ENCODE measurements around the gene CELF1.
A peak's percentile ranks its signal among the peaks of the same experiment; 100 is the strongest.

Gene CELF1

DNA sequence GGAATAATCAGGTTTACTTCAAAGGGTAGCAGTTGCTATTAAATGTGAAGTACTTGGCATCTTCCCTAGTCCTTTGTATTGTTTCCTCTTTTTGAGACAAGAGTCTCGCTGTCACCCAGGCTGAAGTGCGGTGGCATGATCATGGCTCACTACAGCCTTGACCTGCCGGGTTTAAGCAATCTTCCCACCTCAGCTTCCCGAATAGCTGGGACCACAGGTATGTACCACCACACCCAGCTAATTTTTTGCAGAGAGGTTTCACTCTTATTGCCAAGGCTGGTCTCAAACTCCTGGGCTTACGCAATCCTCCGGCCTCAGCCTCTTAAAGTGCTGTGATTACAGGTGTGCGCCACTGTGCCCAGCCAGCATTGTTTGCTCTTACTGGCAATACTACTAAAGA, 67.8 kb downstream of the CELF1 start:
- DNase-seq (ENCODE audit: low read depth in 2 of 2) = no peak

DNA sequence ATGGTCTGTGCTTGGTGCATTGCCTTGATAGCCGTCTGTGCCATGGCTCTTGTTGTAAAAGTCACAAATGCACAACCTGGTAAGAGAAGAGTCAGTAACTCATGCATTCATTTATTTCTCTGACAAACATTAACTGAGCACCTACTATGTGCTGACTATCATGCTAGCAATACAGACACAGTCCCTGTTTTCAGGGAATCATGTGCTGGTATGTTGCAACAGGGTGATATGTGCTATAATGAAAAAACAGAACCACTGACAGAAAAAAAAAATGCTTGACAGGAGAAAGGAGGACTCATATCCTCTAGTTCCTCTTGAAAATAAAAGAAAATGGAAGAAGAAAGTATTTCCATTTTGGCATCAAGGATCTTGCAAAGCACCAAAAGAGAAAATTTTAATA, 69.5 kb downstream of the CELF1 start:
- no peak for DNase-seq (ENCODE audit: low read depth in 2 of 2)

DNA sequence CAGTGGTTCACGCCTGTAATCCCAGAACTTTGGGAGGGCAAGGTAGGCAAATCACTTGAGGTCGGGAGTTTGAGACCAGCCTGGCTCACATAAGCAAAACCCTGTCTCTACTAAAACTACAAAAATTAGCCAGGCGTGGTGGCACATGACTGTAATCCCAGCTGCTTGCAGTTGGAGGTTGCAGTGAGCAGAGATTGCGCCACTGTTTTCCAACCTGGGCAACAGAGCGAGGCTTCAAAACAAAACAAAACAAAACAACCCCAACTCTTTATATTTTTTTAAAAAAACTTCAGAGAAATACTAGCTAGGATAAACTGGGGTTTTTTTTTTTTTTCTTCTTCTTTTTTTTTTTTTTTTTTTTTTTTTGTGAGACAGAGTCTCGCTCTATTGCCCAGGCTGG, 72.2 kb downstream of the CELF1 start:
- DNase-seq (ENCODE audit: low read depth in 2 of 2) = no peak

DNA sequence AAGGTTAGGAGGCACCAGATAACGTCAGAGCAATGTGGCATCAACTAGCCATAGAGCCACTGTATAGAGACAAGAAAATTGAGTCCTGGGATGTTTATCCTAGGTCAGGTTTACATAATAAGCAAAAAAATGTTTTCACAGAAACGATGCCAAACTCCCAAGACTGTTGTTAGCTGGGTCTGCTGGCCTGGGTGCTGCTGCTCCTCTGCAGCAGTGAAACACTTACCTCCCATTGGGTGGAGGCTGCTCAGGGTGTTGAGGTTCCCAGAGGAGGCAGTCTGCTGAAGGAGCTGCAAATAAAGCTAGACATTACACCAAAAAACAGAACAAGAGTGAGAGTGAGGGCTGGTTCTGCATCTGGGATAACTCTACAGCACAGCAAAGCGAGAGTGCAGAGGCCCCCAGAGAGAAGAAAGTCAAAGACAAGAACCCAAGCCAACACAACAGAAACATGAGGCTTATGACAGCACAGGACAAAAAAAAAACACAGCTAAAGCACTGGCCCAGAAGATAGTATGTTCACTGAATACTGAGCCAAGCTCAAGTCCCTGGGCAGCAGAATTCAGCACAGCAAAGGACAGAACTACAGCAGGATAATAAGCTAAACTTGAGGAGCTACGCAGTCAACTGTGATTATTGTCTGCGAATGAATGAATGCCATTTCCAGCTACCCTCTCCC, 74.1 kb downstream of the CELF1 start:
- no peak for DNase-seq (ENCODE audit: low read depth in 2 of 2)

DNA sequence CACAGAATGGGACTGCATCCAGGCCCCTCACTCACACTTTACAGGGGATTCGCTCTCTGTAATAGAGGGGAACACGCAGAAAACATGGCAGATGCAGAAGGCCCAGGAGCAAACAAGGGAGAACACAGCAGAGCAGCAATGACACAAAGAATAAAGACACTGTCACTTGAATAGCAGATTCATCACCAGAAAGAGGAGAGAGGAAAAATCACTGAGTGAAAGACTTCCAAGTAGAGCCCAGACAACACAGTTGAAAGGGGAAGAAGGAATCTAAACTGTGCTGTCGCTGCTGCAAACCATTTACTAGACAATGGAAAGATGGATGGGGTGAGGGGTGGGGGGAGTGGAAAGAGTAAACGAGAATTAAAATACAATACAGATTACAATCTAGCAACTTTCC, 75.2 kb downstream of the CELF1 start:
- no peak for DNase-seq (ENCODE audit: low read depth in 2 of 2)

DNA sequence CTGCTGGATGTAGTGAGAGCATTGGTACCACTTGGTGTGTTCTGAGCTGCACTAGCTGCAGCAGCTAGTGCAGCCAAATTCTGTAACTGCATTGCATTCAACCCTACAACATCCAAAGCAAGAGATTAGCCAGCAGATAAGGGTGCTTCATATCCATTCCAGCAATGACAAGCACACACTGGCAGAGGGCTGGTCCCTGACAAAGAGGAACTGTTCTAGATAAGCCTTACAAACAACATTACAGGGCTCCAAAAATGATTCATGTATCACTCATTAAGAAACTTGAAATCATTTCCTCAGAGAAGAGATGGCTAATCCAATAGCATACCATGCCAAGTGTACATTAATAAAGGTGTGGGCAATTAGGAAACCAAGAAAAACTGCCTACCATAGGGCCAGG, 75.6 kb downstream of the CELF1 start:
- DNase-seq (ENCODE audit: low read depth in 2 of 2) = no peak

DNA sequence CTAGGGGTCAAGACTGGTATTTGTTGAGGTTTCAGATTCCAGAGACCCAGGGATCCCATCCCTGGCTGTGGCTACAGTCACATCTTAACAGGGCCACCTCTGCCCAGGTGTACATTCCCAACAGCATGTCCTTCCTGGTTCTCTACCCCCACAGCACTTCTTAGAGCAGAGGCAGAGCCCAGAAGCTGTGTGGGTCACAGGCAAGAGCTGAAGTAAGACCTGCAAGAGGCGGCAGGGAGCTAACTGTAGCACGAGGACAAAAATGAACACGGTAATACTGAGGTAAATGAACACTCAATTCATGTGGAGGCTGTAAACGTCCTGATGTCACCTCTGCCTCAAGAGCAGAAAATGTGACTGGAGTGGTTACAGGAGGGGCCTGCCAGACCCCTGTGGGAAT, 82.3 kb downstream of the CELF1 start:
- no peak for DNase-seq (ENCODE audit: low read depth in 2 of 2)

DNA sequence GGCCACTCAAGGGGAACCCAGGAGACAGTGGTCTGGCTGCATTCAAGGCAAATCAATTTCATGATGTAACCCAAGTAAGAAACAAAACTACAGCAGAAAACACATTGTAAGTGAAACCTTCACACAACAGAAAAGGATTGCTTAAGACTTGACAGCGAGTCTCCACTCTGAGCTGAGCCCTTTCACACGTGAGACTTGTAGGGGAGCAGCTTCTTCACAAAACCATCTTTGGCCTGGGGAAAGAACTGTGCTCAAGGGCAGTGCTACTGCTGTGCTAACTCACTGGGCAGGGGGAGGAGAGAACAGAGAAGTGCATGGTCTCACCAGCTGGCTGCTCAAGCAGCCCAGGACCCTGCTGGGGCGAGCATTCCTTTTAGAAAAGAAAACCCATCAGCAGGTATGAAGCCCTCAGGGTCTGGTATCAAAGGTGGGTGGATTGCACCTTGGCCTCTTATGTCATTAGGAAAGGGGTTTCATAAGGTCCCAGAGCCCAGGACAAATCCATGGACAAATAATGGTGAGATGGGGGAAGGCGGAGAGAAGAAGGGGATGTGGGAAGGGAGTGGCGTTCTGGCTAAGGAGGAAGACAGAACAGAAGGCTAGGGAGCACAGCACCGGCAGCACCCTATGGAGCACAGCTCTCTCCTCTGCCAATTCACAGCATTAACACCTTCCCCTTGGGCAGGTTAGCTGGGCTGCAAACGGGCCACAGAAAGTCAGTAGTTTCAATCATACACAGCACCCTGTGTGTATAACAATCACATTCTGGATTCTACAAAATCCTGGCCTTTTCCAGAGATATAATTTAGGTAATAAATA, 83.4 kb downstream of the CELF1 start:
- DNase-seq (ENCODE audit: low read depth in 2 of 2) = no peak

DNA sequence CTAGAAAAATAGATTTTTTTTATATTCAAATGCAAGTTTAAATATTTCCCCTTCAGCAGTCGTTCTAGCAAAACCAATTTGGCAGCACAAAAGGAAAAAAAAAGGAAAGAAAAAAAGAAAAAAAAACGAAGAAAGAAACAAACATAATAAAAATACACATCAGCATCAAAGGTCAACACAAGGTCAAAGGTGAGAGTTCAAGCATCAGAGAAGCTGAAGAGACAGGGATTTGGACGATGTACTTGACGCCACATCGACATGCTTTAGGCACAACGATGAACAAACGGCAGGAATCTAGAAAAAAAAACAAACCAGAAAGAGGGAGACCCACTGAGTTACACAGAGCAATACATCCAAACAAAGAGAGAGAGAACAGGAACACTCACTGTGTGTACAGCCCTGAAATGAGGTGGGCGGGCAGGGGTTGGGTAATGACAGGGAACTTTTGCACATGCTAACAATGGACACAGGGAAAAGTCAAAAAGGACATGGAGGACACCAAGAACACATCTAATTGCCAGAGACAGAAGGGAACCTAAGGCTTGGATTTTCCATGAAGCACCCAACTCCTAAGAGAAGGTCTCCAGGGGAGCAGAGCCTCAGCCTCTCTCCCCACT, 84.2 kb downstream of the CELF1 start:
- DNase-seq (ENCODE audit: low read depth in 2 of 2) = no peak

DNA sequence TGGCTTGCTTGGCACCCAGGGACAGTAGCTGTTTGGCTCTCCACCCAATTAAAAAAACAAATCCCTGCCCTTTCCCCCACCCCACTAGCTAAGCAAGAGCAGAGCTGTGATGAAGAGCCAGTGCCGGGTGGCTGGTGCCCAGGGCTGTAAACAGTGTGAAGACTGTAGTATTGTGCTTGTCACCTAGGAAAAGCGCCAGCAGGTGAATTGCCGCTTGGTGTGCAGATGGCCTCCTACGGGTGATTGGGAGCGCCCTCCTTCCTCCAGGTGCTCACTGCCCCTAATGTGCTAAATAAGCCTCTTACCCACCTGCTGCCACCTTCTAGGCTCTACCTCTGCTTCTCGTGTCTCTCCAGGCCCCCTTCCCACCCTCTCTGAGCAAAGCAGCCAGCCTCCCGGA, 85.6 kb downstream of the CELF1 start:
- DNase-seq (ENCODE audit: low read depth in 2 of 2) = no peak

DNA sequence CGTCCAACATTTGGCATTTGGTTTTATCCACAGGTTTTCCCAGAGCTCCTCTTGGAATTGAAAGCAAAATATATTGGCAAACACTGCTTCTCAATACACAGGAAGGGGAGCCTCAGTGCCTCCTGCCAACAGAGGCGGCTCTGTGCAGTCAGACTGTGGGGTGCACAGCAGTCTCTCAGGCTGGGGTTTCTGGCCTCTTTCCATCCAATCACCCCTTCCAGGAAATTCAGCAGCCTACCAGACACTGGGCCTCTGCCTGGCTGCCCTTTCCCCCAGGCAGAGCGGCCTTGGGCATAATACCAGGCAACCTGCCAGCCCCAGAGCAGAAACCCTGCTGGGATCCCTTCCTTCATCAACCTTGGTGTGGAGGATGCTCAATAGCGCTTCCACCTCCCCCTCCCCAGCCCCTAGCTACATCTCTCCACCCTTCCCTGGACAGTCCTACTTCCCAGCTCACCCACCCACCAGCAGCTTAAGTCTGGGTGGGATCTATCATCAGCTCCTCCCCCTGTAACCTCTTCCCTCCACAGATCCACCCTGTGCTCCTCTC, 86.2 kb downstream of the CELF1 start:
- DNase-seq (ENCODE audit: low read depth in 2 of 2) = no peak

DNA sequence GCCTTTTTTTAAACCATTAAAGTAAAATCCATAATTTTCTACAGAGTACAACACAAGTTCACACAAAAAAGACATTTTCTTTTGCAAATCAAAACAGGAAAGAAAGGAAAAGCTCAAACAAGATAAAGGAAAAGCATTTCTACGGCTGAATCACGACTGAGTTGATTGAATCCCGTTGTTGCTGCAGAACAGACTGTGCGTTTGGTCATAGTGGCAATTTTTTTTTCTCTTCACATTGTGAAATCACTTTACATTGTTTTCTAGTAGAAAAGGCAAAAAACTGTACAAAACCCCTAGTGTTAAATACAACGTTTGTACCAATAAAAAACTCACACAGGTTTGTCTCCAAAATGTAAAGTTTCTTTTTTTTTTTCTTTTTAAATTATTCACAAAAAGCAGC, 86.7 kb downstream of the CELF1 start:
- DNase-seq (ENCODE audit: low read depth in 2 of 2) = no peak

DNA sequence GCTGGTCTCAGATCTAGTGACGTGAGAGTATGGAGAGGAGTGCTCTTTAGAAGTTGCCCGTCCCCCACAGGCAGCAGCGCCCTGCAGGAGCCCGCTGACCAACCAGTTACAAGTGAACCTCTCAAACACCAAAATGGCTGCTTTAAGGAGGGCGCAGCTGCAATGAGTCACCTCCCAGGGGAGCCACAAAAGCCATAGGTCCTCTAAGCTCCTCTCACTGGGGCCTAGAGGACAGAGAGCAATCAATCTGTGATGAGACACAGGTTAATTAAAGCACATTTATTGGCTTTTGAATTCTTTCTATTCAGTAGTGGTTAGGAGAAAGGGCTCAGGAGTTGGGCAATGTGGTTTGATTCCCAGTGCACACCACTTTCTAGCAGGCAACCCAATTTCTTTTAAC, 88.4 kb downstream of the CELF1 start:
- no peak for DNase-seq (ENCODE audit: low read depth in 2 of 2)

DNA sequence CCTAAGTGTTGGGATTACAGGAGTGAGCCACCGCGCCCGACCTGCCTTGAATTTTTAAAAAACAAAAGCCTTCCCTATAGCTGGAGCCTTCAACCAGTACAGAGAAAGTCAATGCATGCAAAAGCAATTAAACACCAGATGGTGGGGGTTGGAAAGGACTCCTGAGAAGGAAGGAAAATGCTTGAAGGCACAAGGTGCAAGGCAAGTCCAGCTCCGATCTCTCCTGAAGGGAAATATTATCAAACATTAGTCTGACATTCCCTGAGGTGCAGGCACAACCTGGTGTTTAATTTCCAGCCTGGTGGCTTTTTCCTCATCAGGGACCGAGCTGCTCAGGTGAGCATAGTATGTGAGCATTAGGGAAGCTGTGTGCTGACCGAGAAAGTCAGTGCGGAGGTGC, 91.1 kb downstream of the CELF1 start:
- no peak for DNase-seq (ENCODE audit: low read depth in 2 of 2)

DNA sequence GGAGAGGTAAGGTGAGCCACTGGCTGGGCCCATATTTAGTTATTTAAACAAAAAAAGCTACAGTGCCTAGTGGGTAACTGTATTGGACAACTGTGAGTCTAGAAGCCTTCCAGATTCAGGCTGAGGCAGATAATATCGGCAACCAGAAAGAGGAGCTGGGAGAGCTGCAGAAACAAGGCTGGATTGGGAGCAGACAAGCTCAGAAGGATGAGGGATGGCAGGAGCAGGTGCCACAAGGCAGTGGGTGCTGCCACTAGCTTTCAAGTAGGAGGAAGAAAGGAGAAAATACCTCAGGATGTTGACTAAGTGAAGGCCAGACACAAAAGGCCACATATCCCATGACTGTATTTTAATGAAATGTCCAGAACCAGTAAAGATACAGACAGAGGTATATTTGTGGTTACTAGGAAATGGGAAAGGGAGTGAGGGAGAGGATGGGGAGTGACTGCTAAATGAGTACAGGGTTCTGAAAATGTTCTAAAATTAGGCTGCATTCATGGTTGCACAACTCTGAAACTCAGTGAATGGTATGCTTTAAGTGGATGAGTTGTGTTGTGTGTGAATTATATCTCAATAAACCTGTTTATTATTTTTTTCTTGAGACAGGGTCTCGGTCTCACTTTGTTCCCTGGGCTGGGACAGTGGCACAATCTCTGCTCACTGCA, 92.2 kb downstream of the CELF1 start:
- no peak for DNase-seq (ENCODE audit: low read depth in 2 of 2)

DNA sequence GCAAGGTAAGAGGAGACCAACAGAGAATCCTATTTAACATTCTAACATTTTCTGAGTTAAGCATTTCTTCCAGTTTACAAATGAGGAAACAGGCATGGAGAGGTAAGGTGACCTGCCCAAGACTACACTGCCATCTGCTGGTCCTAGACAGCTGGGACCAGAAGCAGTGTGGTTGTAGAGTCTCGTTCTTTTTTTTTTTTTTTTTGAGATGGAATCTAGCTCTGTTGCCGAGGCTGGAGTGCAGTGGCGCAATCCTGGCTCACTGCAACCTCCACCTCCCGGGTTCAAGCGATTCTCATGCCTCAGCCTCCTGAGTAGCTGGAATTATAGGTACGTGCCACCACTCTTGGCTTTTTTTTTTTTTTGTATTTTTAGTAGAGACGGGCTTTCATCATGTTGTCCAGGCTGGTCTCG, 98.7 kb downstream of the CELF1 start:
- peak; percentile 17 to 36 for DNase-seq (ENCODE audit: low read depth in 2 of 2)

DNA sequence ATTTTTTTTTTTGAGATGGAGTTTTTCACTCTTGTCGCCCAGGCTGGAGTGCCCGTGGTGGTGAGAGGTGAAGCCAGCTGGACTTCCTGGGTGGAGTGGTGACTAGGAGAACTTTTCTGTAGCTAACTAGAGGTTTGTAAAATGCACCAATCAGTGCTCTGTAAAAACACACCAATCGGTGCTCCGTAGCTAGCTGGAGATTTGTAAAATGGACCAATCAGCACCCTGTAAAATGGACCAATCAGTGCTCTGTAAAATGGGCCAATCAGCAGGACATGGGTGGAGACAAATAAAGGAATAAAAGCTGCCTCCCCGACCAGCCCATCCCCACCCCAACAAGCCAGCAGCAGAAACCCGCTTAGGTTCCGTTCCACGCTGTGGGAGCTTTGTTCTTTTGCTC, 99.6 kb downstream of the CELF1 start:
- no peak for DNase-seq (ENCODE audit: low read depth in 2 of 2)

DNA sequence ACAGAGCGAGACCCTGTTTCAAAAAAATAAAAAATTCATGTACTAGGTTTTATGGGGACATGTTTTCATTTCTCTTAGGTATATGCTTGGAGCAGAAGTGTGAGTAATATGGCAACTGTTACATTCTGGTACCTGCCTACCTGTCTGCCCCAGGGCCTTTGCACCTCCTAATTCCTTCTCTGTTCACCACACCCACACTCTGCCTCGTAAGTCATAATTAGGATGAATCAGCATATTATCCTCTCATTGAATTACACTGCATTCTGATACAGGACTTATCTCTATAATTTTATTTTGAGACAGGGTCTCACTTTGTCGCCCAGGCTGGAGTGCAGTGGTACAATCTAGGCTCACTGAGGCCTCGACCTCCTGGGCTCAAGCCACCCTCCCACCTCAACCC, 100.9 kb downstream of the CELF1 start:
- no peak for DNase-seq (ENCODE audit: low read depth in 2 of 2)

DNA sequence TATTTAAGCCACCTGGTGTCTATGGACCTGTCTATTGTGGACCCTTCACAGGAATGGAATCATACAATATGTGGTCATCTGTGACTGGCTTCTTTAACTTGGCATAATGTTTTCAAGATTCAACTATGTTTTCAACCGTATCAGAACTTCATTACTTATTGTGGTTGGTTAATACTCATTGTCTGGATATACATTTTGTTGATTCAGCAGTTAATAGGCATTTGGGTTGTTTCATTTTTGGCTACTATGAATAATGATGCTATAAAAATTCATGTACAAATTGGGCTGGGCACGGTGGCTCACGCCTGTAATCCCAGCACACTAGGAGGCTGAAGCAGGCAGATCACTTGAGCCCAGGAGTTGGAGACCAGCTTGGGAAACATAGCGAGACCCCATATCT, 101.5 kb downstream of the CELF1 start:
- DNase-seq (ENCODE audit: low read depth in 2 of 2) = no peak

DNA sequence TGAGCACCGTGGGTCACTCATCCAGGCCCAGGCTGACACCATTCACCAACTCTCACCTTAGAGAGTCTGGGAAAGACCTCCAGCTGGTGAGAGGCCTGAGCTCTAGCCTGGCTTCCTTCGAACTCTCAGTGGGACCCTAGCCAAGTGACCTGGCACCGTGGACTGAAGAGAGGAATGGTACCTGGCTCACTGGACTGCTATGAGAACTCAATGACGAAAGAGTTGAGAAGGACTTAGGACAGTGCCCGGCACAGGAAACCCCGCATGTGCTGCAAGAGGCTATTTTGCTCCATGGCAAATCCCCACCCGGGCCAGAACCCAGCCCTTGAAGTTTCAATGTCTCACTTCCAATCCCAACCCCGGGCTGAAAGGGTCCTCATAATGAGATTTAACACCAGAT, 103.4 kb downstream of the CELF1 start:
- no peak for DNase-seq (ENCODE audit: low read depth in 2 of 2)

DNA sequence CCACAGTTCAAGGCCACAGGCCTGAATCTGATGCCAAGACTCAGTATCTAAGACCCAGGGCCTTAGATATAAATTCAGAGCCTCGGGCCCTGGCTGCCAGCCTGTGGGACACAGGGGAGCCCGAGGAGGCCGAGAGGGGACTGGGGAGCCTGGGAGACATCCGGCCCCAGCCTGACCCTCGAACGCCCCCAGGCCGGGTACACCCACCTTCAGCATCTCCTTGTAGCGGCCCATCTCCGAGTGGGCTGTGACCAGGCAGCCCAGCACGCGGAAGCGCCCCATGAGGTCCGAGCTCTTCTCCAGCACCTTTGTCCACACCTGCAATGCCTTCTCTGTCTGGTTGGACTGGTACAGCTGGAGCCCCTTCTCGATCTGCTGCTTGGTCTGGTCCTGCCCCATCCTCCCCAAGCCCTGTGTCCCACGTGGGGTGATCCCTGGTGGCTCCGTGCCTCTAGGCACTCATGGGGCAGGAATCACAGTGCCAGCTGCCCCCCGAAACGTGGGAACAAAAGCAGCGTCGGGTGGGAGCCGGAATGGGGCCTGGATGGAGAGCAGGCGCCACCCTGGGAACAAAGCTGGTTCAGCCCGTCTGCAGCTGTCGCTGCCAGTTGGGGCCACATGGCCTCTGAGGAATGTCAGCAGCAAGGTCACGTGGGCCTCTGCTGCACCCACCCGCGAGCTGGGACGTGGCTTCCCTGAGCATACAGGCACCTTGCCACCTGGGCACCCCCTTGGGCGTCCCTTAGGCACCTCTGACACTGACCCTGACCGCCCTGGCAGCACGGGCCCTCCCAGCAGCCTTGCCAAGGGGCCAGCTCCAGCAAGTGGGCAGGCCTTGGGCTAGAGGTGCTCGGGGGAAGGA, 104.1 kb downstream of the CELF1 start, which contains the start of gene RAPSN:
Gene RAPSN, minus strand, starts transcription at position 571 of the 862 bp plus-strand sequence. Its CDS starts 172 bp downstream, at position 399.
- DNase-seq (ENCODE audit: low read depth in 2 of 2) = no peak
